ENCODE data around the gene MED27. TPM values are rescaled to one million over a fixed set of nuclear protein-coding genes. Genes with fewer than 3 reads are reported as not detected.

MED27 gene
- total and polyA plus RNA-seq, 2 of the 13 experiments (the other 11 are each of a cell fraction or from before 2014, with no cell fraction given): 16.9 to 19.0 TPM

DNA sequence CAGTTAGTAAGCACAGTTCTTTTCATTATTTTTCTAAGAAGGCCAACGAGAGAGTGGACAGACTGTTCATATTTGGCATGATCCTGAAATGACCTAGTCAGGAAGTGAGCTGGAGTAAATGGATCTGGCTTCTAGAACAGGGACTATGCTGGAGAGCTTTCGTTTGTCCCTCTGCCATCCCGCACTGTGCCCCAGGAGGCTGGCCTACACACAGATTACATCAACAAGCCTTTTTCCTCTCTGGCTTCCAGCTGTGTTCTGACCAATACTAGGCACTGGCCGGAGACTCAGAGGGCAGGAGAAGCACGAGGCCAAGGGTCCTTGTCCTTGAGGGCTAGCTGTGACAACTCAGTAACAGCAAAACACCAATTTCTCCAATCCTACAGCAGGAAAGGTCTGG lies 127.8 kb downstream of the MED27 start (continued):
- TF ChIP-seq, protein P1, sequence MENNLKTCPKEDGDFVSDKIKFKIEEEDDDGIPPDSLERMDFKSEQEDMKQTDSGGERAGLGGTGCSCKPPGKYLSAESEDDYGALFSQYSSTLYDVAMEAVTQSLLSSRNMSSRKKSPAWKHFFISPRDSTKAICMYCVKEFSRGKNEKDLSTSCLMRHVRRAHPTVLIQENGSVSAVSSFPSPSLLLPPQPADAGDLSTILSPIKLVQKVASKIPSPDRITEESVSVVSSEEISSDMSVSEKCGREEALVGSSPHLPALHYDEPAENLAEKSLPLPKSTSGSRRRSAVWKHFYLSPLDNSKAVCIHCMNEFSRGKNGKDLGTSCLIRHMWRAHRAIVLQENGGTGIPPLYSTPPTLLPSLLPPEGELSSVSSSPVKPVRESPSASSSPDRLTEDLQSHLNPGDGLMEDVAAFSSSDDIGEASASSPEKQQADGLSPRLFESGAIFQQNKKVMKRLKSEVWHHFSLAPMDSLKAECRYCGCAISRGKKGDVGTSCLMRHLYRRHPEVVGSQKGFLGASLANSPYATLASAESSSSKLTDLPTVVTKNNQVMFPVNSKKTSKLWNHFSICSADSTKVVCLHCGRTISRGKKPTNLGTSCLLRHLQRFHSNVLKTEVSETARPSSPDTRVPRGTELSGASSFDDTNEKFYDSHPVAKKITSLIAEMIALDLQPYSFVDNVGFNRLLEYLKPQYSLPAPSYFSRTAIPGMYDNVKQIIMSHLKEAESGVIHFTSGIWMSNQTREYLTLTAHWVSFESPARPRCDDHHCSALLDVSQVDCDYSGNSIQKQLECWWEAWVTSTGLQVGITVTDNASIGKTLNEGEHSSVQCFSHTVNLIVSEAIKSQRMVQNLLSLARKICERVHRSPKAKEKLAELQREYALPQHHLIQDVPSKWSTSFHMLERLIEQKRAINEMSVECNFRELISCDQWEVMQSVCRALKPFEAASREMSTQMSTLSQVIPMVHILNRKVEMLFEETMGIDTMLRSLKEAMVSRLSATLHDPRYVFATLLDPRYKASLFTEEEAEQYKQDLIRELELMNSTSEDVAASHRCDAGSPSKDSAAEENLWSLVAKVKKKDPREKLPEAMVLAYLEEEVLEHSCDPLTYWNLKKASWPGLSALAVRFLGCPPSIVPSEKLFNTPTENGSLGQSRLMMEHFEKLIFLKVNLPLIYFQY (CRISPR knock-in tag; IDR thresholded peaks at IDR 0.05; ENCODE audit: borderline replicate concordance): no peak
- TF ChIP-seq ZNF567 (CRISPR knock-in tag; IDR thresholded peaks at IDR 0.05; ENCODE audit: borderline replicate concordance): no peak

GRCh38 chr9:131951155-131951554 lies 128.5 kb downstream of the MED27 start:
- ATAC-seq (no peak), FAIRE-seq (no peak), DNase-seq (ENCODE audit: low spot score) (no peak)
- CTCF ChIA-PET (ENCODE audit: low intra/inter-chr PET ratio, low total read pairs): no interaction called here
- in situ Hi-C loops (cut with HindIII; ENCODE audit: extremely low pct_ligation_motif_present, low pct_unique_long_range_greater_than_20kb) (no loop called here), intact Hi-C loops (cut with micrococcal nuclease; ENCODE audit: unreplicated experiment) (no loop called here)
- TF ChIP-seq ZNF724P (CRISPR knock-in tag; IDR thresholded peaks at IDR 0.05; ENCODE audit: borderline replicate concordance) (no peak), TMF1 (CRISPR knock-in tag; IDR thresholded peaks at IDR 0.05; ENCODE audit: low read depth) (no peak), KLF15 (CRISPR knock-in tag; IDR thresholded peaks at IDR 0.05; ENCODE audit: borderline replicate concordance) (no peak), CERS6 (CRISPR knock-in tag; IDR thresholded peaks at IDR 0.05) (no peak), ATRX (CRISPR knock-in tag; IDR thresholded peaks at IDR 0.05; ENCODE audit: borderline replicate concordance) (no peak), ZNF75D (CRISPR knock-in tag; IDR thresholded peaks at IDR 0.05; ENCODE audit: borderline replicate concordance) (no peak), ELF4 (CRISPR knock-in tag; IDR thresholded peaks at IDR 0.05; ENCODE audit: borderline replicate concordance) (no peak), ZNF770 (CRISPR knock-in tag; IDR thresholded peaks at IDR 0.05) (no peak), ZBTB8A (CRISPR knock-in tag; IDR thresholded peaks at IDR 0.05; ENCODE audit: borderline replicate concordance, low read depth) (no peak), E2F2 (CRISPR knock-in tag; IDR thresholded peaks at IDR 0.05; ENCODE audit: borderline replicate concordance) (no peak), ZNF235 (CRISPR knock-in tag; IDR thresholded peaks at IDR 0.05; ENCODE audit: borderline replicate concordance) (no peak), FOXA1 (IDR thresholded peaks at IDR 0.05) (no peak), FOXA1 (CRISPR knock-in tag; IDR thresholded peaks at IDR 0.05) (no peak), ZNF160 (CRISPR knock-in tag; IDR thresholded peaks at IDR 0.05) (no peak)
- H3K79me2 ChIP-seq (ENCODE audit: insufficient read depth, low read length): no peaks in the 10 kb centered on the region
- no peaks in the 10 kb centered on the region for H3K9me3 ChIP-seq (ENCODE audit: low read length)
- H3K9ac ChIP-seq (ENCODE audit: insufficient read depth, low read depth, low read length): no peak overlapping the region
- WGBS (ENCODE audit: low lambda C conversion rate): 87% methylated on average over 2 of the region's 3 CpGs
- no peaks in the 10 kb centered on the region for H3K4me1 ChIP-seq (ENCODE audit: insufficient read depth, low read length)
- no peaks in the 10 kb centered on the region for H3K36me3 ChIP-seq (replicated peaks in 1 of 2; ENCODE audit: control insufficient read depth in 1 of 2, insufficient read depth in 2 of 2, low read length in 2 of 2)
- POLR2A ChIA-PET: no interaction called here
- no peak overlapping the region for H3K27ac ChIP-seq (ENCODE audit: extremely low read length, insufficient read depth, low read length)
- H3K27me3 ChIP-seq (ENCODE audit: control insufficient read depth in 1 of 2, insufficient read depth in 2 of 2, low read length in 2 of 2): no peaks in the 10 kb centered on the region
- H4K20me1 ChIP-seq (ENCODE audit: insufficient read depth, low read length): no peaks in the 10 kb centered on the region
- no peak overlapping the region for H3K4me3 ChIP-seq (replicated peaks in 1 of 3; ENCODE audit: insufficient read depth in 1 of 3, low read depth in 2 of 3, low read length in 3 of 3)
- BruUV-seq (replicated peaks): no TSS peak
- H2AFZ ChIP-seq (ENCODE audit: low read length): no peak overlapping the region
- H3K4me2 ChIP-seq (ENCODE audit: low read depth, low read length): no peak overlapping the region
